A204.1 (cell line): ENCODE data around the gene ACBD6.

Experiments used
- FAIRE-seq: peaks from 2 replicates; lab custom pipeline; 2012; peaks lifted over from hg19 to GRCh38; lab: Jason Lieb, UNC

Gene ACBD6

DNA sequence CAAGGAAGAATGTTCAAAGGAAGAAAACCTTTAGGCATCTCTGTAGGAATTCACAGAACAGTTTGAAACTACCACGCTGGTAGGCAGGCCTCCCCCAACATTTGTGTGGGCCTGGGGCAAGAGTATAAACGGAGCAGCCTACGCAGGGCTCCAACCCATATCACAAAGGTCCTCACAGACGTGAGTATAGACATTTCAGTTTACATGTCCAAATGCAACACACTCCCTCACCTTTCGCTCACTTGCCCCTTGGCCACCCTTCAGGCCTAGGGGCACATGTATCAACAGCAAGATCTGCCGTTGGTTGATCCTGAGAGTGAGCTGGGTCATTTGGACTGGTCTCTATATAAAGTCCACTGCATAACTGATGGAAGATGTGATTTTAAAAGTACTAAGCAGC is 133.3 kb downstream of the ACBD6 start:
- no peak for FAIRE-seq

DNA sequence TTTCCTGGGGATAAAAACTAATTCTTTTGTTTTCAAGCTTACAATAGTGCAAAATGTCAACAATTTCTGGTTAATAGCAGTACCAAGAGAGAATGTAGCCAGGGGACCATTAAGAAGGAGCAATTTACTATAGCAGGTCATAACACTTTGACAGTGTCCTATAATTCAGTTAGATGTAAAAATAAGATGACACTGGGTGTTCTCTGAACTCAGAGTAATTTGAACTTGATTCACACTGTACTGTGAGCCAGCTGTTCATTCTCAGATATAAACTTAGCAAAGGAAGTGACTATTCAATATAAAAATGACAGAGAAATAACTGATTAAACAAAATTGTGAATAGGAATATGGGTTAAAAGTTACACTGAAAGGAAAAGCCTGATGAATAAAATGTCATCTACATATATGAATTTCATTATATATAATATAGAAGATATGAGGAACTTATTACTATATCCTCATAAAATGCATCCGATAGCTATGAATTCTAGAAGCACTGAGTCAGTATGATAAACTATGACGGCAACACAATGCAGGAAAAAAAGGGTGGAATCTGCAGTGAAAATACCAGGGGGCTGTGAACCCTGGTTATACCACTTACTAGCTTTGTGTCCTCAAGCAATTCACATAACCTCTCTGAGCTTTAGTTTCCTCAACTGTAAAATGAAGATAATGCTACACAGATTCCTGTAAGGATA is 135.9 kb downstream of the ACBD6 start:
- no peak for FAIRE-seq

DNA sequence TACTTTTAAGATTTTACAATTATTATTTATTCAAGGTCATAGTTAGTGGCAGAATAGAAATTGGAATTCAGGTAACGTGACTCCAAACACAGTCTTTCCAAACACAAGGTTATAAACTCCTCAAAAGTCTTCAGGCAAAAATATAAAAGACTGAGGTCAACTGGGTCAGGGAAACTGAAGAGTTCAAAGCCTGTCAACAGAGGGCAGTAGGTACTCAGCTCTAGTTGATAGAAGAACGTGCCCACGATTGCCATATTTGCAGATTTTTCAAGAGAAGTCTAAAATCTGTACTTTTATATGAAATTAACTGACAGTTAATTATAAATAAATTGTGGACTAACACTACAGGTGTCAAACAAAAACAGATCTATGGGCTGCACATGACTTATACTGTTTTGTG is 137.3 kb downstream of the ACBD6 start:
- no peak for FAIRE-seq

DNA sequence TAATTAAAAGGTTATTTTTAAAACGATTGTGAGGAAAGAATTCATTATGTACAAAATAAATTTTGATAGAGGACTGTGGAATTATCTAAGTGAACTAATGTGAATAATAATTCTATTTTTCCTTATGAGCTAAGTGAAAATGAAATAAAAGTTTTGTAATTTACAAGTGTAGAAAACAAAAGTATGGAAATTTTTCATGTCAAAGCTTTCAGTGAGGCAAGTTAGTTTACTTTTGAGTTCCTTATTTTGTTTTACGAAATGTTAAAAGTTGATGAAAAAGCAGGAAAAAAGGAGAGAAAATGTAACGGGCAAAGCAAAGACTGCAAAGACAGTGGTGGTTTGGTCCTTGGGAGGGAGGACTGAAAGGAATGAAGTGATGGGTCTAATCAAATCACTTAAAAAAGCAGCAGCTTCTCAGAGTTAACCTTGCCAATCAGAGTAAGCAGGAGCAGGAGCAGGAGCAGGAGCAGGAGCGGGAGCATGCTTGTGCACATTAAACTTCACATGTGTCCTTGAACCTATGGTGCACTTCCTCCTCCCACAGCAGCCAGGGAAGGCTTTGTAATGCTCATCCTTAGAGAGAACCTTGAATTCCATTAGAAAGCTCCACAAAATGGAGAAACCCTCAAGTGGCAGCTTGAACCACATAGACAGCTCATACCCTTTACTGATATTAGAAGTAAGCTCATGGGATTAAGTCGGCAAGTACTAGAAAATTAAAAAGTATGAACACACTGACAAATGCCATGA is 139.0 kb downstream of the ACBD6 start:
- FAIRE-seq: no peak

DNA sequence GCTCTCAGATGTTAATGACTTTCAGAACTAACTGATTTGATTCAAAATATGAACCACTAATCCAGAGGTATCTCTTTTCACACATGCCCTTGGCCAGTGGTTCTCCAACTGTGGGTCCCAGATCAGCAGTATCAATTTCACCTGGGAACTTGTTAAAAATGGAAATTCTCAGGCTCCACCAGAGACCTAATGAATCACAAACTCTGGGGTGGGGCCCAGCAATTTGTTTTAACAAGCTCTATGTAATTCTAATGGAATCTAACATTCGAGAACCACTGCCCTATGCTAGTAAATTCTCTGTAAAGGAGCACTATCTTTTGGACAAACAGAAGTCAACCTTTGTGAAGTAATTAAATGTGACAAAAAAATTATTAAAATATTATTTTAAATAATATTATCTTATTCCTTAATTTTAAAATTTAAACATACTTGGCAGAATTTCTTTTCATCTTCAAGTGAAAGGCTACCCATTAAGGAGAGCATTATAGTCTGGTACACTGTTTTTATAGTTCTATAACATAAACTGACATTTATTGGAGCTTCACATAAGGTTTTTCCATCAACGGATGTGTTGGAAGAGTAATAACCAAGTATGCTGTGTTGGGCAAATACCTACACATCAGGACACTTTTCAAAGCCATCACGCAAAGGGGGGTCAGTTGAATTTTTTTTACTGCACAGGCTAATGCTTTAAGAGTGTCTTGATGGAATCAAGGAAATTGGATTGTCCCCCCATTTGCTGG is 141.9 kb downstream of the ACBD6 start:
- no peak for FAIRE-seq

DNA sequence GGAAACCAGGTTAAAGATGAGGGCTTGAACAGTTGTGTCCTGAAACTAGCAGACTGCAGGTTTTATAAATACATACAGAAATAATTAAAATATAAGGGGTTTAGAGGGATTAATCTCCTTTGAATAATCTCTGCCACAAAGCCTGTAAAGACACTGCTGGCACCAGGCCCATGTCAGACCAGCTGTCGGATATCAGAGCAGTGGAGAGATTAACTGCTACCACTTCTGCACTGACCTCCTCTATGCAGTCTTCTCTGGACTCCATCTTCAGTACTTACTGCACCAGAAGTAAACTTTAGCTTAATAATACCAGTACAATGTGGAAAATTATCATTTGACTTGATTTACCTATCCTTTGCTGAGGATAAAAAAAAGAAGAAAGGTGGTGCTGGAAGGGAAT is 143.7 kb downstream of the ACBD6 start:
- no peak for FAIRE-seq

DNA sequence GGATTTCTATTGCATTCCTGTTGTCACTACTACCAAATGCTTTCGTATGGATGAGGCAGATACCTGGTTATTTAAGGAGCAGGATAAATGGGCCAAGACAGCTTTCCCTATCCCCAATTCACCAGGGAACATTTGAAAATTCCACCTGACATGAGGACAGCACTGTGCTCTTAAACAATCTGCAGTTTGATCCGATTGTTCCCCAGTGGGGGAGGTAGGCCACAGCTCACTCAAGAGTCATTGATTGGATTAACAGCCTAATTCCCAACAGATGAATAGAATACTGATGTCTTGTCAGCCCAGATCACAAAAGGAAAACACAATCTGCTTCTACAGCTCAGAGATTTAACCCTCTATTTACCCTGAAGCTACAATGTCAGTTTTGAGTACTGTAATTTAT is 148.4 kb downstream of the ACBD6 start:
- FAIRE-seq: no peak

DNA sequence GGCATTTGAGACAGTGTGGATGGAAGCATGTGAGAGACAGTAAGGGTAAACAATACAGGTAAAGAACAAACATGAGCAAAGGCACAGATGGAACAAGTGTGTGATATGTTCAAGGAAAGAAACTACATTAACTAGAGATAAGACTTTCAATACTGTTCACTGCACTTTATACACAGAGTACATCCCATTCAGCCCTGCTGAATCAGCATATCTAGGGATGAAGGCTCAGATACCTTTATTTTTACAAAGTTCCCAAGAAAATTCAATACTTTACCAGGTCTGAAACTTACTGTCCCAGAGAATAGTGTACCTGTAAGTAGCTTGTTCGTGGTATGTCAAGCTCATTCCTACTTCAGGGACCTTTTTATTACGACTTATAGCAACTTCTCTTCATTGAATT is 149.8 kb downstream of the ACBD6 start:
- FAIRE-seq: no peak

DNA sequence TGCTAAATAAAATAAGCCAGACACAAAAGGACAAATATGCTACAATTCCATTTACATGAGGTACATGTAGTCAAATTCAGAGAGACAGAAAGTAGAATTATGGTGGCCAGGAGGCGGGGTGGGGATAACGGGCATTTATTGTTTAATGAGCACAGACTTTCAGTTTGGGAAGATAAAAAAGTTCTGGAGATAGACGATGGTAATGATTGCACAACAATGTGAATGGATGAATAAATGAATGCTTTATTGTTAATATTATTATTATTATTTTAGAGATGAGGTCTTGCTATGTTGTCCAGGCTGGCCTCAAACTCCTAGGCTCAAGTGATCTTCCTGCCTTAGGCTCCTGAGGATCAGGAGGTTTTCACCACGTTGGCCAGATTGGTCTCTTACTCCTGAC is 150.4 kb downstream of the ACBD6 start:
- FAIRE-seq: no peak

DNA sequence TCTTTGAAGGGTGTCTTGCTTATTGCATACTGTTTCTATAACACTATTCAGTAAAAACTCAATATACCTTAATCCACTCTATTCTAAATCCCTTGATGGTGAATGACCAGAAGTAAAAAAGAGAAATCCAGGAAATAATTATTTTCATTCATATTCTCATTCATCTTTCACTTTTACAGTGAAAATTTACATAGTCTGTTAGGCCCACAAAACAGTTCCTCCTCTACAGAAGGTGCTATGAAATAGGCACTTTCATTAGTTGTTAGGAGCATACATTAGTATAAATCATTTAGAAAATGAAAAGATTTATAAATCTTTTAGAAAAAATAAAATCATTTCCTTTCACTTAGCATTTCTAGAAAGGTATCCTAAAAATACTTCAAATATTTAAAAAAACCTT is 157.2 kb downstream of the ACBD6 start:
- FAIRE-seq: no peak

DNA sequence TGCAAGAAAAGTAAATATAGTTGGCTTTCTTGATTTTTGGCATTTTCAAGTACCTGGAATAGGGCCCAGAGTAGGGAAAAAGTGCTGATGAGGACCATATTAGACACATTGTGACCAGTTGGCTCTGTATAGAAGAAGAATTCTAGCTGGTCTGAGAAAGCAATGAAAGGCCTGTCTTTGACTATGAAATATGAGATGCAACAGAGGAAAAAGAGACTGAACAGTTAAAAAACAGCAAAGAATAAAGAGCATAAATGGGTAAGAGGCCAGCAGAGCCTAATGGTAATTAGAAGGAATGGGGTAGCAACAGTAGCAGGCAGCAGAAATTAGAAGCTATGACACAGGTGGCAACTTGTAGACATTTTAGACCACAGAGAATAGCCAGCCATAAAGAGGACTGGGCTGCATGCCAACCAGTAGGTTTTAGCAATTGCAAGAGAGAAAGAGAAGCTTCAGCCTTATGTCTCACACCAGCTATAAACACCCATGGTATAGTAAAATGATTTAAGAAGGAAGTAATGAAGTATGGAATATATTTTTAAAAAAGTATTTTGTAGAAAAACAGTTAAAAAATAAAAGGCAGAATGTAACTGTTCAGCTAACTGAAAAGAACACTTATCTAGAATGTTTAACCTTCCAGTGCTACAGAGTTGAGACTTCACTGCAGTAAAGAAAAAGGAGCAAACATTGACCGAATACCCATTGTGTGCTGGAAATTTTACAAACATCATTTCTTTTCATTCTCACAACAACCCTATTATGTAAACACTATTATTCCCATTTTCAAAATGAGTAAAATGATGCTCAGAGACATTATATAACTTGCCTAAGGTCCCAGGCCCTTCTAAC is 158.2 kb downstream of the ACBD6 start:
- FAIRE-seq: no peak

DNA sequence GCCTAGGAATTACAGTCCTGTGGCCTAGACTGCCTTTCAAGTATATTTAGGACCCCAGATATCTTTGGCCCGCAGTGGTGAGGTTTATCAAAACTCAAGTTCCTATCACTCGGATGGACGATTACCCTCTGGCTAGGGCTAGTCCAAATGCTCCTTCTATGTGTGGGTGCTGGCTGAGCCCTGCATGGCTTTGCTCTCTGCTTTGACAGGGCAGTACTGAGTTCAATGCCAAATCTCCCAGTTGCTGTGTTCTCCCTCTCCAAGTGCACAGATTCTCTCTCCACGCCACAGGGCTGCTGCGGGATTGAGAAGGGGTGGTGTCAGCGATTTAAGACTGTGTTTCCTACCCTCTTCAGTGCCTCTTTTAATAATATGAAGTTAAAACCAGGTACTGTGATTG is 175.3 kb downstream of the ACBD6 start:
- no peak for FAIRE-seq

DNA sequence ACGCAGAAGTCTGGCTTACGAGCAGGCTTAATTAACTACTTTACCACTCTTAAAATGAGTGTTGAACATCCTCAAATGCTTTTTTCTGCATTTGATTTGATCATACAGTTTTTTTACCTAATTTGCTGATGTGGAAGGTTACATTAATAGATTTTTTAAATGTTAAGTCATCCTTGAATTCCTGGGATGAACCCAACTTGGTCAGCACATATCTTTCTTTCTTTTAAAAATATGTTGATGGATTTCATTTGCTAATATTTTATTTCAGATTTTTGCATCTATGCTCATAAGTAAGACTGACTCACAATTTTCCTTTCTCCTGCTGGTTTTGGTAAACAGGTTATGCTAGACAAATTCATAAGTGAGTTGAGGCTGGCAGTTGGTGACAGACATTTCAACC is 189.5 kb downstream of the ACBD6 start:
- FAIRE-seq: no peak

DNA sequence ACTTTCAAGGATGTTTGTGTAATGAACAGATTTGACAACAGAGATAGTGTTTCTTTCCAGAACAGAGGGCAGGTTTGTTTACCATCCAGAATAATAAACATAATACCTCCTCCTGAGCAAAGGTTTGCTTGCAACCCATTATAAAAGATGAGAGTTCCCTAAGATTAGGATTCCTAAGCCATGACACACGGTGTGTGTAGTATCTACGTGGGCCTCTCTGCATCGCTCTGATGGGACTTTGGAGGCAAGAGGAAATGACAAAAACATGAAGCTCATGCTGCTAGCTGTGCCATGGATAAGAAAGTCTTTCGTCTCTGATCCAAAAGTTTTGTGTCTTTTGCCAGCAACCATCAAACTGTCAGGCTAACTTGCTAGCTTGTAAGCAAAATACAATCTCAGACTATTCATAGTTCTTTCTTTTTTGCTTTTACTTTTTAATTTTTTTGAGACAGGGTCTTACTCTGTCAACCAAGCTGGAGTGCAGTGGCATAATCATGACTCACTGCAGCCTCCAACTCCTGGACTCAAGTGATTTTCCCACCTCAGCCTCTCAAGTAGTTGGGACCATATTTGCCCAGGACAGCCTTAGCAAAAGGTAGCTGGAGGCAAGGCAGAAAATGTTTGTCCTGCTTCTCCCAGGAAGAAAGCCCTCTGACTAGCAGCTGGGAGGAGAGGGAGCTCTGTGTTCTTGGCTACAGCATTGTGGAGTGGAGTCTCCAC is 191.2 kb downstream of the ACBD6 start:
- no peak for FAIRE-seq

DNA sequence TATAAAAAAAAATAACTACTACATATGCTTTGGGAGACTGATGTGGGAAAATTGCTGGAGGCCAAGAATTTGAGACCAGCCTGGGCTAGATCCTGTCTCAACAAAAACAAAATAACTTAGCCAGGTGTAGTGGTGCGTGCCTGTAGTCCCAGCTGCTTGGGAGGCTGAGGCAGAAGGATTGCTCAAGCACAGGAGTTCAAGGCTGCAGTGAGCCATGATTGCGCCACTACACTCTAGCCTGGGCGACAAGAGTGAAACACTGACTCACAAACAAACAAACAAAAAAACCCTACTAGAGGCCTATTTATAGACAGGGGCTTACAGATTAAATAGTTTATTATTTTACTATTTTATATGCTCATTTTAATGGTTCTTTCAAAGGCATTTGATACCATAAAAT is 192.3 kb downstream of the ACBD6 start:
- no peak for FAIRE-seq

DNA sequence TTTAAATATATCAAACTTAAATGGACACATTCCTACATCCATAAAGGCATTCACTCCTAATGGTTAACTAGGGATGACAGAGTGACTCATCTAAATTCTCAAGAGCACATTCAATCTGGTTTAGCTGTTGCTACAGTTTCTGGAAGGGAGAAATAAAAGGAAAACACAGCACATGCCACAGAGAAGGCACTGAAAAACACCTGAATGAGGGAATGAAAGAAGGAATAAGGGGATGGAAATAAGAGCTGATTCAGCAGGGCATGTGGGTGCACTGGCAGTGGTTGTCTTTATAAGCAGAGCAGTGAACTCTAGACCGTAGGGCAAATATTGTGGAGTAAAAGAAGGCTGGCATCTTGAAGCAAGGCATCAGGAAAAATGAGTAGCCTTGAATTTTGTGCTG is 193.0 kb downstream of the ACBD6 start:
- FAIRE-seq: no peak

DNA sequence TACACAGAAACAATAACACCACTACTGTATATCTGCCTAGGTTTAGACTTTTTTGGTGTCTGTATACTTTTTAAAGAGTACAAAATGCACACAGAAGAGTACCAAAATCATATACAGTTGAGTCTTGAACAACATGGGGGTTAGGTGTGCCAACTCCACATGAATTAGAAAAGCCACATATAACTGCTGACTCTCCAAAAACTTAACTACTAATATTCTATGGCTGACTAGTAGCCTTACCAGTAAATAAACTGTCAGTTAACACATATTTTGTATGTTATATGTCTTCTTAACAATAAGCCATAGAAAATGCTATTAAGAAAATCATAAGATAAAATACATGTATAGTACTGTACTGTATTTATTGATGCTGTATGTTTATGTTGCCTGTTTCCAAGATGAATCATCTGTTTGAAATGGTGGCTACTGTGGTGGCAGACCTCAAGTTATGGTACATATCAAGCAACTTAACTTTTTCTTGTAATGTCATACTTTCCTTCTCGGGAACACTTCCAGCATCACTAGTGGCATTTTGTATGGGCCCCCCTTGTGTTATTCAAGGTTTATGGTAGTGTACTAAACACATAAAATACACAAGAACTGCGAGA is 201.1 kb downstream of the ACBD6 start:
- no peak for FAIRE-seq

DNA sequence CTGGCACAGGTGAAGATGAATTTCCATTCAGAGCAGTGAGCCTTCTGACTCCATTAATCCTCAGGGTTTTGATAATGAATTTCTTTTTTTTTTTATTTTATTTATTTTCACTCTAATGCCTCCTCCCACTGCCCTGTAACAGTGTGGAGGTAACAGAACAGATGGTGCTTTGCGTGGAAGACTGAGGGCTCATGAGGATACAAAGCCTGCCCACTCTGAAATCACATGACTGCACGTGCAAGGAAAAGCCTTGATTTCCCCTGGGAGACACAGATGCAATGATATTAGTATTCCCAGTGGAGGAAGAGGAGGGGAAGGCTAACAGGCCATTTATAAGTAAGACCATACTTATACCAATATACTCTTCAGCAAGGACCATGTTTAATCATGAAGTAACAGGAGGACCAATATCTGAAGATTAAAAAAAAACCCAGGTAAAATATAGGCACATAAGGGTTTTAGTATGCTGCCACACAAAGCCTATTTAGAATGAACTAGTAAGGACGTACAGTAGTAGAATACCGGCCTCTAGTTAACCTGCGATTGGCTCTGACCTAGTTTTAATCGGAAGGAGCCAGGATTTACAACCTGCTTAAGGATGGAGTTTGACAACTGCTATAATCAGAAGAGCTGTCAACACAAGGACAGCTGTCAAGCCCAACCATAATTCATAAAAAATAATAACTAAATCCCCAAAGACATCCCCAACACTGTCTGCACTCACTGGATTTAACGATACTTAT is 202.7 kb downstream of the ACBD6 start:
- FAIRE-seq: no peak

DNA sequence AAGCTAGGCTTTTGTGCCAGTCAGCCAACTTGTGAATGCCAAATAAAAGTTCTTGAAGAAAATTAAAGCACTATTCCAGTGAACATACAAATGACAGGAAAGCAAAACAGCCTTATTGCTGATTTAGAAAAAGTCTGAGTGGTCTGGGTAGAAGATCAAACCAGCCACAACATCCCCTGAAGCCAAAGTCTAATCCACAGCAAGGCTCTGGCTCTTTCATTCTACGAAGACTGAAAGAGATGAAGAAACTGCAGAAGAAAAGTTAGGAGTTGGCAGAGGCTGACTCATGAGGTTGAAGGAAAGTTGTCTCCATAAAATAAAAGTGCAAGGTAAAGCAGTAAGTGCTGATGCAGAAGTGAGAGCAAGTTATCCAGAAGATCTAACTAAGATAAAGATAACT is 206.4 kb downstream of the ACBD6 start:
- no peak for FAIRE-seq

DNA sequence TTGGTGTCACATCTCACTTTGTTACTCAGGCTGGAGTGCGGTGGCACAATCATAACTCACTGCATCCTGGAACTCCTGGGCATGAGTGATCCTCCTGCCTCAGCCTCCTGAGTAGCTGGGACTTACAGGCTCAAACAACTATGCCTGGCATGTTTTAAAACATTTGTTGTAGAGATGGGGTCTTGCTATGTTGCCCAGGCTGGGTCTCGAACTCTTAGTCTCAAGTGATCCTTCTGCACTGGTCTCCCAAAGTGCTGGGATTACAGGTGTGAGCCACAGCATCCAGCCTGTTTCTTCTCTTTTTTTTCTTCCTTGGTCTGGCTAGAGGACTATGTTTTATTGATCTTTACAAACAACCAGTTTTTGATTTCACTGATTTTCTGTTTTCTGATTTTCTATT is 207.7 kb downstream of the ACBD6 start:
- no peak for FAIRE-seq

DNA sequence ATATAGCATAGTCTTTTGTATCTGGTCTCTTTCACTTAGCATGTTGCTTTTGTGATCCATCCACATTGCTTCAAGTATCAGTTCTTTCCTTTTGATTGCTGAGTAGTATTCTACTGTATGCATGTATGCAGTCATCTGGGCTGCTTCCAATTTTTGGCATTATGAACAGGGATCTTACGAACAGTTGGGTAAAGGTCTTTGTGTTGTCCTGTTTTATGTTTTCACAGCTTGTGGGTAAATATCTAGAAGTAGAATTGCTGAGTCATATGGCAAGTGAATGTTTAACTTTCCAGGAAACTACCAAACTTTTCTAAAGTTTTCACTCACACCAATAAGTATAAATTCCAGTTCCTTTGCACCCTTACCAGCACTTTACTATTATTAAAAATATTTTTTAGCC is 211.4 kb downstream of the ACBD6 start:
- FAIRE-seq: no peak
